Transverse colon (tissue), 4 donors: ENCODE measurements around the gene E4F1. TPM values are rescaled to one million over a fixed set of nuclear protein-coding genes. Genes with fewer than 3 reads are reported as not detected.
A peak's percentile ranks its signal among the peaks of the same experiment; 100 is the strongest.

ENCODE experiments used
- DNase-seq: peaks from one replicate; pipeline ENCODE4 v3.0.0-alpha.2; 2019
- H3K27ac ChIP-seq, 4 donors: fragments of 200-600 bp; sonication (generic); 2 replicates each; pipeline ENCODE4 v1.5.1; 2016 to 2018; ENCODE audit warnings: inconsistent platforms in 4 of 4
- H3K27me3 ChIP-seq: fragments of 200-600 bp; sonication (generic); 2 replicates; pipeline ENCODE4 v1.5.1; 2017; ENCODE audit warnings: inconsistent platforms
- H3K36me3 ChIP-seq, 4 donors: fragments of 200-600 bp; sonication (generic); 2 replicates each; pipeline ENCODE4 v1.5.1; 2017 to 2019; ENCODE audit warnings: inconsistent platforms in 4 of 4
- H3K4me1 ChIP-seq, 4 donors: fragments of 200-600 bp; sonication (generic); 2 replicates each; pipeline ENCODE4 v1.5.1; 2017 to 2020; ENCODE audit warnings: inconsistent platforms in 4 of 4
- H3K4me3 ChIP-seq, 4 donors: fragments of 200-600 bp; sonication (generic); 1 replicate in 1 of 4; 2 replicates in 3 of 4; pipeline versions ENCODE4 v1.5.1 to v1.6.1; 2017 to 2019; ENCODE audit warnings: inconsistent platforms in 4 of 4
- H3K9me3 ChIP-seq, 2 donors: fragments of 200-600 bp; sonication (generic); 2 replicates each; pipeline ENCODE4 v1.5.1; 2017 to 2019; ENCODE audit warnings: inconsistent platforms in 2 of 2
- EP300 ChIP-seq: sonication (generic); formaldehyde crosslinking; IDR thresholded peaks from one replicate; pipeline ENCODE4 v1.6.1; 2017; ENCODE audit warnings: antibody characterized with exemption, low read depth
- POLR2A ChIP-seq: fragments of 450-650 bp; IDR thresholded peaks from one replicate; pipeline ENCODE4 v1.6.1; 2016; ENCODE audit warnings: antibody characterized with exemption, mild to moderate bottlenecking, moderate library complexity
- POLR2AphosphoS5 ChIP-seq, 3 donors: sonication (generic); formaldehyde crosslinking; IDR thresholded peaks; one replicate each; pipeline ENCODE4 v1.6.1; 2016; ENCODE audit warnings: antibody characterized with exemption in 3 of 3
- WGBS, 2 donors: methylation state at CpG; one replicate each; pipeline ENCODE4 v1.1.5; 2018; ENCODE audit warnings: low coverage in 1 of 2; 5-methylcytosine and 5-hydroxymethylcytosine counted together
- in situ Hi-C, 4 donors: fragments of 200-750 bp; cut with MboI; loops; one replicate each; pipeline versions ENCODE4 v1.15.0 to v1.15.1; 2017; ENCODE audit warnings: low sequenced_read_pairs in 3 of 4, low pct_ligation_motif_present in 1 of 4, low pct_unique_long_range_greater_than_20kb in 1 of 4
- intact Hi-C: fragments of 100-400 bp; cut with DNase I; formaldehyde crosslinking; loops from one replicate; pipeline ENCODE4 v1.15.1; 2023; ENCODE audit warnings: low total_unique reads
- total RNA-seq, 4 donors: library from RNA; depleted of rRNA; stranded (reverse); fragments of >200 nt; gene quantifications; one replicate each; pipeline ENCODE4 v1.1.0, GENCODE V29; 2016
- TF ChIP-seq, protein P1 (sequence below), 5 experiments: fragments of 200-600 bp in 3 of 5; fragments of 450-650 bp in 2 of 5; sonication (generic) in 3 of 5; IDR thresholded peaks; 1 replicate in 2 of 5; 2 replicates in 3 of 5; pipeline ENCODE4 v1.5.1; 2016 to 2017; ENCODE audit warnings: antibody characterized with exemption in 5 of 5, inconsistent platforms in 3 of 5, mild to moderate bottlenecking in 2 of 5, moderate library complexity in 1 of 5

The E4F1 gene
- total RNA-seq, 4 donors from 2014 or later = 36.5 to 124 (median 53.6) TPM

DNA sequence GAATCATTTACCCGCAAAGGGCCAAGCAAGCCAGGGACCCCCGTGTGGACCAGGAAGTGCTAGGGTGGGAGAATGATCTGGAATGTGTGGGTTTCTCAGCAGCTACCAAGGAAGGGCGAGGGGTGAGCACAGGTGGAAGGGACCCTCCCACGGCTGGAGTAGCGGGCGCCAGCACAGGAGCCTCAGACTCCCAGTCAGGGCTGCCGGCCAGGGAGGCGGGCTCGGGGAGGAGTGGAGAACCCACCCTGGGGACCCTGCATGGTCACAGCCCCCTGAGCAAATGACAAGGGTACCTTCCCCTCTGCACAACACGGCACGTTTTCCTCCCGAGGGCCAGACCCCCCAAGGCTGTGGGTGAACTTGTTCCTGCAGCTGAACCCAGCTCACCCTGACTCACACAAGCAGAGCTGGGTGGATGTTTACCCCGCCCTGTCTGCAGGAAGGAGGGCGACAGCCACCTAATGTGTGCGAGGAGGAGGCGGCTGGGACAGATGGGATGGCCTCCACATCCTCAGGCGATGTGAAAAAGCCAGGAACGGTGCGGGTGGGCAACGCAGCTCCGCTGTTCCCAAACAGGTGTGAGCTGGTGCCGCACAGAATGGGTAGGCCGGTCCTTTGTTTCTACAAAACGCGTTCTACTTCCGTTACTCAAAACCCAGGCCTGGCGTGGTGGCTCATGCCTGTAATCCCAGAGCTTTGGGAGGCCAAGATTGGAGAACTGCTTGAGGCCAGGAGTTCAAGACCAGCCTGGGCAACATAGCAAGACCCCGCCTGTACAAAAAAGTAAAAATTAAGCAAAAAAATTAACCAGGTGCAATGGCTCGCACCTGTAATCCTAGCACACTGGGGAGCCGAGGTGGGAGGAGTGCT lies 21.8 kb downstream of the E4F1 start:
- Histone ChIP-seq H3K36me3 (peaks cover 0 to 34% (median 16%) of the 10 kb centered on the region in 4 donors), H3K4me3 (no peak overlapping the region), H3K27me3 (no peaks in the 10 kb centered on the region), H3K4me1 (peaks cover under 1 to 5% (median 2%) of the 10 kb centered on the region in 4 donors), H3K27ac (no peak overlapping the region), H3K9me3 (no peaks in the 10 kb centered on the region)
- WGBS, 2 donors = 94% methylated on average over 5 to 30 of the region's 30 CpGs
- intact Hi-C loops = no loop called here
- no peak for DNase-seq
- TF ChIP-seq POLR2AphosphoS5 (IDR thresholded peaks at IDR 0.05) = no peak
- no peak for TF ChIP-seq POLR2A
- TF ChIP-seq EP300 = no peak
- in situ Hi-C loops = no loop called here

DNA sequence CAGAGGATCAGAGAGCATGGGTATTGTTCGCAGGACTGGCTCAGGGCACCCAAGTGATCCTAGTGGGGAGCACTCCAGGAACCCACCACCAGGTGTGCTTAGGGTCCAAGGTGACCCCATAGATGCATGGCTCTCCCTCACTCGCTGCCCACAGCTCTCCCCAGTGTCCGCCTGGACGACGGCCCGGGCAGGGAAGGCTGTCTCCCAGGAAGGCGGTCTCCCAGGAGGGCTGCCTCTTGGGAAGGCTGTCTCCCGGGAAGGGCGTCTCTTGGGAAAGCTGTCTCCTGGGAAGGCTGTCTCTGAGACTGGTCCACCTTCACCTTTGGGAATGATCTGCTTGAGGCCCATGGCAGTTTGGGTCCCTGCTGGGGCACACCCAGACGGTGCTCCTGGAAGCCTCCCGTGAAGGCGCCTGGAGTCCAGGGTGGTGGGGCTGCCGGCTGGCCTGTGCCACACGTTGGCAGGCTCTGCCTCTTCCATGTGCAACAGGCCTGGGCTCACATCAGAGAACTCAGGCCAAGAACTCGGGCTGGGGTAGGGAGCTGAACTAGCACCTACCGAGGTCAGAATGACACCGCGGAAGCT lies 23.0 kb downstream of the E4F1 start:
- Histone ChIP-seq H3K27me3 (no peaks in the 10 kb centered on the region), H3K27ac (no peak overlapping the region), H3K4me3 (no peak overlapping the region), H3K36me3 (peaks cover 0 to 34% (median 16%) of the 10 kb centered on the region in 4 donors), H3K9me3 (no peaks in the 10 kb centered on the region), H3K4me1 (peaks cover 6 to 11% (median 8%) of the 10 kb centered on the region in 4 donors)
- in situ Hi-C loops = no loop called here
- no peak for DNase-seq
- intact Hi-C loops = no loop called here
- TF ChIP-seq EP300 (no peak), POLR2AphosphoS5 (IDR thresholded peaks at IDR 0.05) (no peak), POLR2A (no peak)
- TF ChIP-seq, protein P1, sequence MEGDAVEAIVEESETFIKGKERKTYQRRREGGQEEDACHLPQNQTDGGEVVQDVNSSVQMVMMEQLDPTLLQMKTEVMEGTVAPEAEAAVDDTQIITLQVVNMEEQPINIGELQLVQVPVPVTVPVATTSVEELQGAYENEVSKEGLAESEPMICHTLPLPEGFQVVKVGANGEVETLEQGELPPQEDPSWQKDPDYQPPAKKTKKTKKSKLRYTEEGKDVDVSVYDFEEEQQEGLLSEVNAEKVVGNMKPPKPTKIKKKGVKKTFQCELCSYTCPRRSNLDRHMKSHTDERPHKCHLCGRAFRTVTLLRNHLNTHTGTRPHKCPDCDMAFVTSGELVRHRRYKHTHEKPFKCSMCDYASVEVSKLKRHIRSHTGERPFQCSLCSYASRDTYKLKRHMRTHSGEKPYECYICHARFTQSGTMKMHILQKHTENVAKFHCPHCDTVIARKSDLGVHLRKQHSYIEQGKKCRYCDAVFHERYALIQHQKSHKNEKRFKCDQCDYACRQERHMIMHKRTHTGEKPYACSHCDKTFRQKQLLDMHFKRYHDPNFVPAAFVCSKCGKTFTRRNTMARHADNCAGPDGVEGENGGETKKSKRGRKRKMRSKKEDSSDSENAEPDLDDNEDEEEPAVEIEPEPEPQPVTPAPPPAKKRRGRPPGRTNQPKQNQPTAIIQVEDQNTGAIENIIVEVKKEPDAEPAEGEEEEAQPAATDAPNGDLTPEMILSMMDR (IDR thresholded peaks at IDR 0.05) = no peak
- WGBS, 2 donors = 96% methylated on average over 13 of the region's 18 CpGs; no CpG with 5 or more reads in 1 of the 2 donors

DNA sequence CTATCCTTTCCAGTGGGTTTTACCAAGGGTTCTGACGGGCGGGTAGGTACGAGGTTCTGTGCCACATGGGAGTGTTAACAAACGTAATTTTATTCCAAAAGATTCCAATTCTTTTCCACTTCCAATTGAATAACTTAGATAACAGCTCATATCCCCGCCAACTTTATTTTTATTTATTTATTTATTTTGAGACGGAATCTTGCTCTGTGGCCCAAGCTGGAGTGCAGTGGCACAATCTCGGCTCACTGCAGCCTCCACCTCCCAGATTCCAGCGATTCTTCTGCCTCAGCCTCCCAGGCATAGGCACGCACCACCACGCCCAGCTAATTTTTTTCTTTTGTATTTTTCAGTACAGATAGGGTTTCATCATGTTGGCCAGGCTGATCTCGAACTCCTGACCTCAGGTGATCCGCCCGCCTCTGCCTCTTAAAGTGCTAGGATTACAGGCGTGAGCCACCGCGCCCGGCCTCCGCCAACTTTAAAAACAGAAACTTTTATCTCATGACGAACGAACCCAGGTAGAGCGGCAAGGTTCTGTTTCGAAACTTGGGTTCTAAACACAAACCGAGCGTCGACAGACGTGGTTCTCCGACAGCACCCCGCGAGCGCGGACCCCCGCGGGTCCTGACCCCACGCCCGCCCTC lies 27.4 kb downstream of the E4F1 start:
- in situ Hi-C loops = no loop called here
- TF ChIP-seq POLR2A (no peak), EP300 (no peak), POLR2AphosphoS5 (IDR thresholded peaks at IDR 0.05) (no peak)
- TF ChIP-seq, protein P1 (IDR thresholded peaks at IDR 0.05) = no peak
- peaks cover 0 to 37% (median 12%) of the 10 kb centered on the region in 4 donors for H3K36me3 ChIP-seq

DNA sequence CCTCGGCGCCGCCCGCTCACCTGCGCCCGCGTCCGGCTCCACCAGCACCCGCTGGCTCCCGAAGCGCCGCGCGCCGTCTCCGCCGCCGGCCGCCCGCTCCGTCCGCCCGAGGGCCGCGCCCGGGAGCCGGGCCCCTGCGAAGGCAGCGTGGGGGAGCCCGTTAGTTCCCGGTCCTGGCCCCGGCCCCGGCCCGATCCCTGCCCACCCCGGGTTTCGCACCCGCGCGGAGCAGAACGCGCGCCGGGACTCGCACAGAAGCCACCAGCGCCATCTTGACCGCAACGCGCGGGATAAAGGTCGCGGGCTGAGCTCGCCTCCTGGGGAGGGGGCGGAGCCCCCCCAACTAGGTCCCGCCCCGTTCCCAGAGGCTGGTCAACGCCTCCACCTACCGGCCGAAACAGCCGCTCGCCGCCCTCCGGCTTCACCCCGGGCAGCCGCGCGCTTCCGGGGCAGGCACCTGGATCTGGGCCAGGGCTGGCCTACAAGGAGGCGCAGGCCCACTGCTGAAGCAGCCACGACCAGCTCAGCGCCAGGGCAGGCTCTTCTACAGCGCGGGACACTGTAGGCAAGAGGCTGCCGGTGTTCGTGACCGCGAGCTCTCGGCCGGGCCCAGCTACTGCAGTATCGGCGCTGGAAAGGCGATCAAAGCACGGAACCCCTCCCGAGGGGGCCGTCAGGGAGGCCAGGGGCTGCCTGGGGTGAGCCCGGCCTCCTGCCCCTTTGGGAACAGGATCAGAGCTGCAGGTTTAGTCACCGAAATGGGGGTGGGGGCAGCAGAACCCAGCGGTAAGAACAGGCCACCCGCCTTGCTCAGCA lies 28.1 kb downstream of the E4F1 start, which contains the start of gene ECI1:
Gene ECI1, minus strand, starts transcription at position 292 of the 816 bp plus-strand sequence. Its CDS starts 21 bp downstream, at position 271.
- WGBS, 2 donors = 3% methylated on average over 64 of the region's 88 CpGs; no CpG with 5 or more reads in 1 of the 2 donors
- Histone ChIP-seq H3K4me1 (peaks cover 10 to 20% (median 17%) of the 10 kb centered on the region in 4 donors), H3K9me3 (no peaks in the 10 kb centered on the region), H3K27ac (peak within 1 kb of the TSS; percentile 92 to 97 (median 92)), H3K36me3 (peaks cover 0 to 40% (median 12%) of the 10 kb centered on the region in 4 donors), H3K4me3 (peak within 1 kb of the TSS; percentile 18 to 85 (median 67)), H3K27me3 (no peaks in the 10 kb centered on the region)
- peak; percentile 98 for DNase-seq
- intact Hi-C loops = no loop called here
- no peak for TF ChIP-seq EP300
- TF ChIP-seq POLR2A = peak; percentile 88
- TF ChIP-seq, protein P1 (IDR thresholded peaks at IDR 0.05) = peak; percentile 63 to 88 (median 69)
- peak; percentile 91 to 96 (median 95) for TF ChIP-seq POLR2AphosphoS5 (IDR thresholded peaks at IDR 0.05)
- in situ Hi-C loops = no loop called here

More for the DNA sequence above, 27.4 kb downstream of the E4F1 start:
- H3K4me1 ChIP-seq = peaks cover 10 to 20% (median 17%) of the 10 kb centered on the region in 4 donors
- intact Hi-C loops = no loop called here
- WGBS, 2 donors = 0 to 3% methylated on average over 1 to 35 of the region's 35 CpGs
- no peaks in the 10 kb centered on the region for H3K27me3 ChIP-seq
- no peaks in the 10 kb centered on the region for H3K9me3 ChIP-seq
- H3K27ac ChIP-seq = peak overlapping the region; percentile 92 to 97 (median 92)
- DNase-seq = peak; percentile 68
- peak overlapping the region; percentile 18 to 85 (median 67) for H3K4me3 ChIP-seq
